ENCODE measurements around the gene PLA2G6. TPM values are rescaled to one million over a fixed set of nuclear protein-coding genes. Genes with fewer than 3 reads are reported as not detected.
"Not testable (repeated sequence)": the region's sequence is repeated elsewhere in the genome, so short reads cannot be mapped to it uniquely, and the experiment has no call there.

PLA2G6 gene
- total RNA-seq, 1 experiment from 2014 or later: 1.0 TPM

DNA sequence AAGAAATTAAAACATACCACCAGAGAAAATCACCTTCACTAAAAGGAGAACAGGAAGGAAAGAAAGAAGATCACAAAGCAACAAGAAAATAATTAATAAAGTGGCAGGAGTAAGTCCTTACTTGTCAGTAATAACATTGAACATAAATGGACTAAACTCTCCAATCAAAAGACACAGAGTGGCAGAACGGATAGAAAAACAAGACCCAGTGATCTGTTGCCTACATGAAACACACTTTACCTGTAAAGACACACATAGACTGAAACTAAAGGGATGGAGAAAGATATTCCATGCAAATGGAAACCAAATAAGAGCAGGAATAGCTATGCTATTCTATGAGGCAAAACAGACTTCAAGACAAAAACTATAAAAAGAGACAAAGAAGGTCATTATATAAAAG, 25.9 kb downstream of the PLA2G6 start:
- DNase-seq (ENCODE audit: low read depth in 1 of 2, low spot score in 2 of 2): no peak
- Histone ChIP-seq H3K27ac (no peak overlapping the region), H3K36me3 (no peaks in the 10 kb centered on the region), H3K4me3 (no peak overlapping the region), H3K9me3 (replicated peaks) (no peaks in the 10 kb centered on the region), H3K27me3 (replicated peaks) (no peaks in the 10 kb centered on the region), H3K4me1 (replicated peaks) (peaks cover 21% of the 10 kb centered on the region)

DNA sequence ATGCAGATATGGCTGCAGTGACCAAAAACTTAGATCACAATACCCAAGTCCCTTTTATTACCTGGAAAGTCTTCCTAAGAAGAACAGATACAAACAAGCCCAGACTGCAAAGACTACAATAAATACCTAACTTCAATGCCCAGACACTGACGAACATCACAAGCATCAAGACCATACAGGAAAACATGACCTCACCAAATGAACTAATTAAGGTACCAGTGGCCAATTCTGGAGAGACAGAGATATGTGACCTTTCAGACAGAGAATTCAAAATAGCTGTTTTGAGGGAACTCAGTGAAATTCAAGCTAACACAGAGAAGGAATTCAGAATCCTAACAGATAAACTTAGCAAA, 27.1 kb downstream of the PLA2G6 start:
- H3K4me3 ChIP-seq; H3K27ac ChIP-seq; DNase-seq (ENCODE audit: low read depth in 1 of 2, low spot score in 2 of 2); H3K9me3 ChIP-seq (replicated peaks); H3K27me3 ChIP-seq (replicated peaks); H3K36me3 ChIP-seq: not testable (repeated sequence)
- H3K4me1 ChIP-seq (replicated peaks): peaks cover 28% of the 10 kb centered on the region

DNA sequence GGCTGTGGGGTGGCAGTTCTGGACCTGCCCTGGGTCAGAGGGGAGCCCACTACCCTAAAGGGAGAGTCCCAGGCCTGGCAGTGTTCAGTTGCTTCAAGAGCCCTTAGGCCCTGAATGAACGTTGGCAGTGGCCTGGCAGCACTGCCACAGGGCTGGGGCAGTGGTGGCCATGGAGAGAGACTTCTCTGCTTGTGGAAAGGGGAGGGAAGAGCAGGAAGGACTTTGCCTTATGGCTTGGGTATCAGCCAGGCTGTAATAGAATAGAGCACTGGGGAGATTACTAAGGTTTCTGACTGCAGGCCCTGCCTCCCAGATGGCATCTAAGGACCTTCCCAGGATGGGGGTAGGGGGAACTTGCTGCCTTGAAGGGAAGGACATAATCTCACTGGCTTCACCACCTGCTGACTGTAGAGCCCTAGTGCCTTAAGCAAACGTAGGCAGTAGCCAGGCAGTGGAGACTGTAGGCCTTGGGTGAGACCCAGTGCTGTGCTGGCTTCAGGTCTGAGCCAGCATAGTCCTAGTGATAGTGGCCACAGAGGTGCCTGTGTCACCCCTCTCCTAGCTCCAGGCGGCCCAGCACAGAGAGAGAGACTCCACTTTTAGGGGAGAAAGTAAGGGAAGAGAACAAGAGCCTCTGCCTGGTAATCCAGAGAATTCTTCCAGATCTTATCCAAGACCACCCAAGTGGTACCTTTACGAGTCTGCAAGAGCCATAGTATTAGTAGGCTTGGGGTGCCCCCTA, 27.6 kb downstream of the PLA2G6 start:
- Histone ChIP-seq H3K27me3 (replicated peaks) (no peaks in the 10 kb centered on the region), H3K36me3 (no peaks in the 10 kb centered on the region), H3K4me1 (replicated peaks) (peaks cover 29% of the 10 kb centered on the region), H3K4me3 (no peak overlapping the region), H3K27ac (no peak overlapping the region), H3K9me3 (replicated peaks) (no peaks in the 10 kb centered on the region)
- peak; percentile 66 to 71 for DNase-seq (ENCODE audit: low read depth in 1 of 2, low spot score in 2 of 2)

DNA sequence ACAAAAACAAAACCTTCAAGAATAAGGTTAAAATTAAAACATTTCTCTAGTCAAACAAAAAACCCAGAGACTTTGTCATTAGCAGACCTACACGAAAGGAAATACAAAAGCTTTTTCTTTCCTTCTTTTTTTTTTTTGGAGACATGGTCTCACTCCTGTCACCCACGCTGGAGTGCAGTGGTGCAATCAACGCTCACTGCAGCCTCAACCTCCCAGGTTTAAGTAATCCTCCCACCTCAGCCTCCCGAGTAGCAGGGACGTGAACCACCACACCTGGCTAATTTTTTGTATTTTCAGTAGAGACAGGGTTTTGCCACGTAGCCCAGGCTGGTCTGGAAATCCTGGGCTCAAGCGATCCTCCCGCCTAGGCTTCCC, 30.5 kb downstream of the PLA2G6 start:
- H3K9me3 ChIP-seq (replicated peaks): no peaks in the 10 kb centered on the region
- H3K27me3 ChIP-seq (replicated peaks): no peaks in the 10 kb centered on the region

DNA sequence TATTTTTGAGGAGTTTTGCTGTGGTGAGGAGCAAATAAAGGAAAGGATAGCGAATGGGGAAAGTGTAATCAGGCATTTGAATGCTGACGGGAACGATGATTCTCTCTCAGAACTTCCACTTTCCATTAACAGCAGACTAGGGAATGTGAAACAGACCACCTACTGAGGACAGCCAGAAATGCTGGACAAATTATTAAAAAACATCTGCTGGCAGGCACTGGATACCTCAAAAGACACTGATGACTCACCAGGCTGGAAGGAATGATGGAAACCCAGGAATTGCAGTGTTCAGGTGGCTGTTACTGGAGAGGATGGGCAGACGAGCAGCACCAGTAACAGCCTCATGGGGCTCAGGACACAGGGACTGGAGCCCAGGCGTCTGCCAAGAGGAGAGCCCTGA, 33.4 kb downstream of the PLA2G6 start:
- Histone ChIP-seq H3K27me3 (replicated peaks) (no peaks in the 10 kb centered on the region), H3K9me3 (replicated peaks) (no peaks in the 10 kb centered on the region), H3K36me3 (no peaks in the 10 kb centered on the region), H3K4me1 (replicated peaks) (peaks cover 51% of the 10 kb centered on the region), H3K4me3 (no peak overlapping the region), H3K27ac (peak overlapping the region; percentile 94)
- peak; percentile 85 to 94 for DNase-seq (ENCODE audit: low read depth in 1 of 2, low spot score in 2 of 2)

More for the DNA sequence above, 30.5 kb downstream of the PLA2G6 start:
- H3K36me3 ChIP-seq: no peaks in the 10 kb centered on the region
- peak in 1 of 2 experiments; percentile 48 for DNase-seq (ENCODE audit: low read depth in 1 of 2, low spot score in 2 of 2)
- no peak overlapping the region for H3K27ac ChIP-seq
- H3K4me1 ChIP-seq (replicated peaks): peaks cover 53% of the 10 kb centered on the region
- no peak overlapping the region for H3K4me3 ChIP-seq

DNA sequence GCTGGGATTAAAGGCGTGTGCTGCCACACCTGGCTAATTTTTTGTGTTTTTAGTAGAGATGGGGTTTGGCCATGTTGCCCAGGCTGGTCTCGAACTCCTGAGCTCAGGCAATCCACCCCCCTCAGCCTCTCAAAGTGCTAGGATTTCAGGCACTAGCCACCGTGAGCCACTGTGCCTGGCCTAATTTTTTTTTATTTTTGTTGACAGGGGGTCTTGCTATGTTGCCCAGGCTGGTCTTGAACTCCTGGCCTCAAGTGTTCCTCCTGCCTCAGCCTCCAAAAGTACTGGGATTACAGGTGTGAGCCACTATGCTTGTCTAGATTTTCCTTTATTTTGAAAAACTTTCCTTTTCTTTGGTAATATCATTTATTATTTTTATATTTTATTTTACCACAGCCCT, 35.5 kb downstream of the PLA2G6 start:
- H3K27me3 ChIP-seq (replicated peaks); H3K9me3 ChIP-seq (replicated peaks); H3K27ac ChIP-seq; H3K36me3 ChIP-seq; H3K4me3 ChIP-seq; DNase-seq (ENCODE audit: low read depth in 1 of 2, low spot score in 2 of 2): not testable (repeated sequence)
- H3K4me1 ChIP-seq (replicated peaks): peaks cover 46% of the 10 kb centered on the region

DNA sequence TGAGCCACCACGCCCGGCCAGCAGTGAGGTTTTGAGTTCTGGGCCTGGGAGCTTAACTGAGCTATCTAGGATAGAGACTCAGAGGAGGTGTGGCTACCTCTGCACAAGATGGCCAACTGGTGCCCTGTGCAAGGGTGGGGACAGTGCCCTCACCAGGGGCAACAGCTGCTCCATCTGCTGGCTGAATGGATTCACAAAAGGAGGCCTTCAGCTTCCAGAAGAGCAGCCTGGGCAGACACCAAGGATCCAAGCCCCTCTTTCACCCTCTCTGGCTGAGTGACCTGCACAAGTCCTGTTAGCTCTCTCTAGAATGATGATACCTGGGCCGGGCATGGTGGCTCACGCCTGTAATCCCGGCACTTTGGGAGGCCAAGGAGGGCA, 37.6 kb downstream of the PLA2G6 start:
- H3K4me1 ChIP-seq (replicated peaks): peaks cover 35% of the 10 kb centered on the region

DNA sequence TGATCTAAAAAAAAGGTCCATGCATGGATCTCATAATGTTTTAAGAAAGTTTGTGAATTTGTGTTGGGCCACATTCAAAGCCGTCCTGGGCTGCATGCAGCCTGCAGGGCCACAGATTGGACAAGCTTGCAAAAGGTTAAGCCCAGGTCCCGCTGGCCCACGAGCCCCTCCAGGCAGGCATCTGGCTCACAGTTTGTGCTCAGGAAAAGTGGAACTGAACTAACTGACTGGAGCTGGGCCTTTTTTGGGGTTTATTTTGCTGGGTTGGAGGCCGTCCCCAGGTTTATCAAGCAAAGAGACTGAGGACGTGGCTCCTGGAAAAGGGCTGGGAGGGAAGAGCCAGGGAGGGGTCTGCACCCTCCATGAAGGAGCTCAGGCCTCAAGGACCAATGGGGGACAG, 39.0 kb downstream of the PLA2G6 start:
- peaks cover 21% of the 10 kb centered on the region for H3K4me1 ChIP-seq (replicated peaks)
- no peak overlapping the region for H3K27ac ChIP-seq
- no peaks in the 10 kb centered on the region for H3K27me3 ChIP-seq (replicated peaks)
- DNase-seq (ENCODE audit: low read depth in 1 of 2, low spot score in 2 of 2): peak in 1 of 2 experiments; percentile 33
- H3K4me3 ChIP-seq: no peak overlapping the region
- no peaks in the 10 kb centered on the region for H3K9me3 ChIP-seq (replicated peaks)
- H3K36me3 ChIP-seq: no peaks in the 10 kb centered on the region

More for the DNA sequence above, 37.6 kb downstream of the PLA2G6 start:
- DNase-seq (ENCODE audit: low read depth in 1 of 2, low spot score in 2 of 2): peak; percentile 24 to 50
- Histone ChIP-seq H3K9me3 (replicated peaks) (no peaks in the 10 kb centered on the region), H3K27ac (no peak overlapping the region), H3K36me3 (no peaks in the 10 kb centered on the region), H3K27me3 (replicated peaks) (no peaks in the 10 kb centered on the region), H3K4me3 (no peak overlapping the region)

DNA sequence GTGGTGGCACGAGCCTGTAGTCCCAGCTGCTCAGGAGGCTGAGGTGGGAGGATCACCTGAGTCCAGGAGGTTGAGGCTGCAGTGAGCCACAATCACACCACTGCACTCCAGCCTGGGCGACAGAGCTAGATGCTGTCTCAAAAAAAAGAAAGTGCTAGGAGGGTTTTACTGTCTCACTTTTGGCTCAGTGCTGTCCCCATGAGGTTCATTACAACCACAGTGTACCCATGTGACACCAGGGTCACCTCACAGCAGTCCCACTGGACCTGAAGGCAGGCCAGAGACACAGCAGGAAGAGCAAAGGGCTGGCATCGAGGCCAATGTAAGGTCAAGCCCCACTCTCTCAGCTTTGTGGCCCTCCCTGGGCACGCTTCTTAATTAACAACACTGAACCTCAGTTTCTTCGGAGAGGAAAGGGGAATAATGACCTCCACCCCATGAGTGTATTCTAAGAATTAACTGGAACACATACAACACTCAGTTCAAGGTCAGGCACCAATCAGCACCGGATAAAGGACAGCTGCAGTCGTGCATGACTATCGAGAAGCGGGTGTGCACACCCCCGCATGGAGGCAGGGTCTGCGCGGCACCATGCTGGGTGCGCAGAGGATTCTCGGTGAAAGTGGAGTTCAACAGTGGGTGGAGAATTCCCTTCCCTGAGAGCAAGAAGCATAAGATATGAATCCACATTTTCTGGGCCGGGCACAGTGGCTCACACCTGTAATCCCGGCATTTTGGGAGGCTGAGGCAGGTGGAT, 40.2 kb downstream of the PLA2G6 start:
- Histone ChIP-seq H3K4me3 (no peak overlapping the region), H3K4me1 (replicated peaks) (peaks cover 12% of the 10 kb centered on the region), H3K9me3 (replicated peaks) (no peaks in the 10 kb centered on the region), H3K27ac (no peak overlapping the region), H3K36me3 (no peaks in the 10 kb centered on the region), H3K27me3 (replicated peaks) (no peaks in the 10 kb centered on the region)
- no peak for DNase-seq (ENCODE audit: low read depth in 1 of 2, low spot score in 2 of 2)

DNA sequence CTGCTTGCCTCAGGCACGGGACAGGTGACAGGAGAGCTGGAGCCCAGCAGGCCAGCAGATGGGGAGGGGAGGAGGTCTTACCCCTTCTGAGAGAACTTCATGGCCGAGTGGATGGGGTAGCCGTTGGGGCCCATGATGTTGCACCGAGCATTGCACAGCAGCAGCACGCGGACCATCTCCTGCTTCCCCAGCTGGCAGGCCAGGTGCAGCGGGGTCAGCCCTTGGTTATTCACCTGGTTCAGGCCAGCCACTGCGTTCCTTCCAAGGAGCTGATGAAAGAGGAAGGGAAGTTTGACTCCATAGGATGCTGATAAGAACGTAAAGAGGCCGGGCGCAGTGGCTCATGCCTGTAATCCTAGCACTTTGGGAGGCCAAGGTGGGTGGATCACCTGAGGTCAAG, 41.7 kb downstream of the PLA2G6 start:
- Histone ChIP-seq H3K36me3 (no peaks in the 10 kb centered on the region), H3K9me3 (replicated peaks) (no peaks in the 10 kb centered on the region), H3K27ac (no peak overlapping the region), H3K4me1 (replicated peaks) (peaks cover 11% of the 10 kb centered on the region), H3K27me3 (replicated peaks) (no peaks in the 10 kb centered on the region), H3K4me3 (no peak overlapping the region)
- peak in 1 of 2 experiments; percentile 40 for DNase-seq (ENCODE audit: low read depth in 1 of 2, low spot score in 2 of 2)

DNA sequence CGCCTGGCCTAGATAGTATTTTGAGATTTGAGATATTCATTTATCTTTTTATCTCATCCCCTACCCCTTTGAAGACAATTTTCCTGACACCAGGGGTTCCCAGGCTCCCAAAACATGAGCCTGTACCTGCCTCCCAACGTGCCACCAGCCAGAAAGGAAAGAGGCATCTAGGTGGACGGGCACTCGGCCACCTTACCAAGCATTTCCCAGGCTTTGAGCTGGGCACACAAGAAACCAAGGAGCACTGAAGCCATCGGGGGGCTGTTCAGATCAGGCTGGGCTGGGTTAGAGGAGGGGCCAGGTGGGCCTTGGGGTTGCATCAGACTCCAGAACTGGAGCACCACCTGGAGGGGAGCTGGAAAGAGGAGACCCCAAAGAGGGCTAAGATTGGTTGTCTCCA, 42.7 kb downstream of the PLA2G6 start:
- peak in 1 of 2 experiments; percentile 25 for DNase-seq (ENCODE audit: low read depth in 1 of 2, low spot score in 2 of 2)
- no peaks in the 10 kb centered on the region for H3K9me3 ChIP-seq (replicated peaks)
- H3K4me1 ChIP-seq (replicated peaks): peaks cover 12% of the 10 kb centered on the region
- H3K27ac ChIP-seq: no peak overlapping the region
- H3K4me3 ChIP-seq: no peak overlapping the region
- no peaks in the 10 kb centered on the region for H3K27me3 ChIP-seq (replicated peaks)
- H3K36me3 ChIP-seq: no peaks in the 10 kb centered on the region

DNA sequence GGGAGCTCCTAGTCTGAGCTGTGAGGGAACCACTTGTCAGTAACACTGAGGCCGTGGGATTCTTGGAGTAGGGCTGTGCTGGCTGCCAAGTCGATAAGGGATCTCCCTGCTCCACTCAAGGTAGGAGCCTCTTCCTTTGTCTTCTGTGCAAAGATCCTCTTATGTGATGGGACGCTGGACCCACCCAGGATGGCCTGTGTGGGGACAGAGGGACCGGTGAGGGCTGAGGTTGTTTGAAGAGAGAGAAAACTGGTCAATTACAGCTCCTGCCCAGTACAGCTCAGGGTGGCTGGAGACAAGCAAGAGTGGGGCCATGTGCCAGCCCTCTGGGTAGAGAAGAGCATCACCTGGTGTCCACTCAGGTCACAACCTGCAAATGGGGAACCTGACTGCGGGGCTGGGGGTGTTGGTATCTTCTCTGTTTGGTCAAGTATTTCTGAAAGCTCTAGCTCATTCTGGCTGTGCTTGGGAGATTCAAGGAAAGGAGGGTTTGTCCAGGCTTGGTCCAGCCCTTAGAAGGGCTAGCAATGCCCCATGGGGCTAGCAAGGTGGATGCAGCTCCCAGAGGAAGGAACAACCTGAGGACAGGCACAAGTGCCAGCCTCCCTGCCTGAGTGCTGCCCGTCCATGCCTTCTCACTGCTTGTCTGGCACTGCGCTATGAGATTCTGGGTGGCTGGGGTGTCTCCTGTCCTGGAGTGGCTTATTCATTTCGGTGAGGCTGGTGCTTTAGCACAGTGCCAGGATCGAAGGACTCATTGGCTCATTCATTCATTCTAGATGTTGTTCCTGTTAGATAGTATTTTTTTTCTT, 43.5 kb downstream of the PLA2G6 start:
- no peaks in the 10 kb centered on the region for H3K27me3 ChIP-seq (replicated peaks)
- H3K36me3 ChIP-seq: no peaks in the 10 kb centered on the region
- H3K4me3 ChIP-seq: no peak overlapping the region
- peaks cover 12% of the 10 kb centered on the region for H3K4me1 ChIP-seq (replicated peaks)
- peak in 1 of 2 experiments; percentile 35 for DNase-seq (ENCODE audit: low read depth in 1 of 2, low spot score in 2 of 2)
- H3K9me3 ChIP-seq (replicated peaks): no peaks in the 10 kb centered on the region
- no peak overlapping the region for H3K27ac ChIP-seq

DNA sequence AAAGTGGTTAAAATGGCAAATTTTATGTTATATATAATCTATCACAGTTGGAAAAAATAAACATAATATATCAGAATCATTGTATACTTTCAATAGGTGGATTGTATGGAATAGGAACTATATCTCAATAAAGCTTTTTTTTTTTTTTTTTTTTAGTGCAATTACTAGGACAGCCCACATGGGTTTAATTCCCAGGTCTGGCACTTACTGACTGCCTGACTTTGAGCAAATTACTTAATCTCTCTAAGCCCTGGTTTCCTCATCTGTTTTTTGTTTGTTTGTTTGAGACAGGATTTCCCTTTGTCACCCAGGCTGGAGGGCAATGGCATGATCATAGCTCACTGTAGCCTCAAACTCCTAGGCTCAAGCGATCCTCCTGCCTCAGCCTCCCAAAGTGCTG, 45.0 kb downstream of the PLA2G6 start:
- Histone ChIP-seq H3K9me3 (replicated peaks) (no peaks in the 10 kb centered on the region), H3K4me1 (replicated peaks) (peaks cover 13% of the 10 kb centered on the region), H3K27ac (no peak overlapping the region), H3K4me3 (no peak overlapping the region), H3K27me3 (replicated peaks) (no peaks in the 10 kb centered on the region), H3K36me3 (no peaks in the 10 kb centered on the region)
- DNase-seq (ENCODE audit: low read depth in 1 of 2, low spot score in 2 of 2): no peak
